Sigmoid colon (tissue), 4 donors: ENCODE measurements around the gene PRKD1.

Experiments used
- POLR2AphosphoS5 ChIP-seq, 4 donors: sonication (generic); formaldehyde crosslinking; IDR thresholded peaks; one replicate each; pipeline ENCODE4 v1.6.1; 2017; ENCODE audit warnings: antibody characterized with exemption in 4 of 4
- TF ChIP-seq, protein P1 (sequence below), 4 experiments: fragments of 450-650 bp in 3 of 4; fragments of 200-600 bp in 1 of 4; IDR thresholded peaks; one replicate each; pipeline ENCODE4 v1.5.1; 2016 to 2019; ENCODE audit warnings: antibody characterized with exemption in 4 of 4, mild to moderate bottlenecking in 3 of 4, moderate library complexity in 2 of 4

DNA sequence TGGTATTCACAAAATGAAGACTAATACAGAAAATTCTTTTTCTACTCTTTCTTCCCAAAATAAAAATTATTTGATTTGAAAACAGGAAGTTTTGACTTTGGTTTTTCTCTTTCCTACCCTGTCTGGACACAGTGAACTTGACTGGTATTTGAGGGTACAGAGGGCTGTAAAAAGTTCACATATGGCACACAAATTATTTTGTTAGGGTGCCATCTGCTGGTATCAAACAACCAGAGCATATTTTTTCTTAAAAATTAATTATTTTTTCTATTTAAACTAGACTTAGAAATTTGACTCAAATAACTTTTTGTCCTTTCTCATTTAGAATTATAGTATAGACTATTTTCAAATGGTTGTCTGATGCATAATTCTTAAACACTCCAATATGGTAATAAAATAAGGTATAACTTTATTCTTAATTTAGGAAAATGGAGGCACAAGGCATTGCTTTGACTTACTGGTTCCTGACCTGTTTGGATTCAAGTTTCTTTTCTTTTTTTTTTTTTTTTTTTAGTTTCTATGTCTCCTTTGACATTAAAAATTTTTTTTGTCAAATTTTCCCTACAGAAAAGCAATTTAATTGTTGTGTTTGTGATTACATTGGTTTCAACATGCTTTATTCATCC, 390.6 kb downstream of the PRKD1 start:
- TF ChIP-seq, protein P1, sequence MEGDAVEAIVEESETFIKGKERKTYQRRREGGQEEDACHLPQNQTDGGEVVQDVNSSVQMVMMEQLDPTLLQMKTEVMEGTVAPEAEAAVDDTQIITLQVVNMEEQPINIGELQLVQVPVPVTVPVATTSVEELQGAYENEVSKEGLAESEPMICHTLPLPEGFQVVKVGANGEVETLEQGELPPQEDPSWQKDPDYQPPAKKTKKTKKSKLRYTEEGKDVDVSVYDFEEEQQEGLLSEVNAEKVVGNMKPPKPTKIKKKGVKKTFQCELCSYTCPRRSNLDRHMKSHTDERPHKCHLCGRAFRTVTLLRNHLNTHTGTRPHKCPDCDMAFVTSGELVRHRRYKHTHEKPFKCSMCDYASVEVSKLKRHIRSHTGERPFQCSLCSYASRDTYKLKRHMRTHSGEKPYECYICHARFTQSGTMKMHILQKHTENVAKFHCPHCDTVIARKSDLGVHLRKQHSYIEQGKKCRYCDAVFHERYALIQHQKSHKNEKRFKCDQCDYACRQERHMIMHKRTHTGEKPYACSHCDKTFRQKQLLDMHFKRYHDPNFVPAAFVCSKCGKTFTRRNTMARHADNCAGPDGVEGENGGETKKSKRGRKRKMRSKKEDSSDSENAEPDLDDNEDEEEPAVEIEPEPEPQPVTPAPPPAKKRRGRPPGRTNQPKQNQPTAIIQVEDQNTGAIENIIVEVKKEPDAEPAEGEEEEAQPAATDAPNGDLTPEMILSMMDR (IDR thresholded peaks at IDR 0.05): peak in 1 of 4 experiments; percentile 30
- TF ChIP-seq POLR2AphosphoS5 (IDR thresholded peaks at IDR 0.05): no peak
